Thymus (tissue), 11 donors: ENCODE measurements around the gene DCC. TPM values are rescaled to one million over a fixed set of nuclear protein-coding genes. Genes with fewer than 3 reads are reported as not detected.
A peak's percentile ranks its signal among the peaks of the same experiment; 100 is the strongest.

ENCODE experiments used
- DNase-seq, 9 donors: peaks; one replicate each; pipeline ENCODE4 v3.0.0-alpha.2; 2013; ENCODE audit warnings: low spot score in 9 of 9, low read depth in 6 of 9, missing footprints in 1 of 9
- H3K27ac ChIP-seq, 2 donors: one replicate each; pipeline ENCODE4 v1.5.1; 2013; ENCODE audit warnings: control low read depth in 1 of 2, low read depth in 1 of 2, low read length in 1 of 2, mild to moderate bottlenecking in 1 of 2, moderate library complexity in 1 of 2
- H3K27me3 ChIP-seq, 2 donors: one replicate each; pipeline ENCODE4 v1.5.1; 2013; ENCODE audit warnings: low read length in 1 of 2; ENCODE audit not compliant: control insufficient read depth in 2 of 2, insufficient read depth in 1 of 2
- H3K36me3 ChIP-seq, 2 donors: one replicate each; pipeline ENCODE4 v1.5.1; 2013; ENCODE audit warnings: low read length in 1 of 2, mild to moderate bottlenecking in 1 of 2, moderate library complexity in 1 of 2; ENCODE audit not compliant: control insufficient read depth in 2 of 2, insufficient read depth in 2 of 2
- H3K4me1 ChIP-seq, 2 donors: one replicate each; pipeline ENCODE4 v1.5.1; 2013; ENCODE audit warnings: low read length in 2 of 2; ENCODE audit not compliant: control insufficient read depth in 2 of 2, insufficient read depth in 2 of 2
- H3K4me3 ChIP-seq, 2 donors: one replicate each; pipeline ENCODE4 v1.5.1; 2013; ENCODE audit warnings: low read length in 2 of 2, control low read depth in 1 of 2, mild to moderate bottlenecking in 1 of 2
- H3K9me3 ChIP-seq, 2 donors: one replicate each; pipeline ENCODE4 v1.5.1; 2013; ENCODE audit warnings: low read length in 1 of 2, mild to moderate bottlenecking in 1 of 2; ENCODE audit not compliant: control insufficient read depth in 2 of 2, insufficient read depth in 1 of 2
- WGBS: extraction: QIAGEN DNeasy Blood & Tissue Kit; methylation state at CpG from one replicate; pipeline ENCODE4 v1.1.7; 2013; 5-methylcytosine and 5-hydroxymethylcytosine counted together
- polyA plus RNA-seq: library from polyadenylated mRNA; stranded (reverse); fragments of 200-250 nt; gene quantifications from one replicate; pipeline ENCODE4 v1.2.3, GENCODE V29; 2013
- total RNA-seq: library from RNA; stranded (reverse); fragments of 120-200 nt; gene quantifications from one replicate; pipeline ENCODE4 v1.2.4, GENCODE V29; 2013
- donor health status: healthy.

Gene DCC
- total and polyA plus RNA-seq, 2 donors = 0.68 to 7.6 TPM

DNA sequence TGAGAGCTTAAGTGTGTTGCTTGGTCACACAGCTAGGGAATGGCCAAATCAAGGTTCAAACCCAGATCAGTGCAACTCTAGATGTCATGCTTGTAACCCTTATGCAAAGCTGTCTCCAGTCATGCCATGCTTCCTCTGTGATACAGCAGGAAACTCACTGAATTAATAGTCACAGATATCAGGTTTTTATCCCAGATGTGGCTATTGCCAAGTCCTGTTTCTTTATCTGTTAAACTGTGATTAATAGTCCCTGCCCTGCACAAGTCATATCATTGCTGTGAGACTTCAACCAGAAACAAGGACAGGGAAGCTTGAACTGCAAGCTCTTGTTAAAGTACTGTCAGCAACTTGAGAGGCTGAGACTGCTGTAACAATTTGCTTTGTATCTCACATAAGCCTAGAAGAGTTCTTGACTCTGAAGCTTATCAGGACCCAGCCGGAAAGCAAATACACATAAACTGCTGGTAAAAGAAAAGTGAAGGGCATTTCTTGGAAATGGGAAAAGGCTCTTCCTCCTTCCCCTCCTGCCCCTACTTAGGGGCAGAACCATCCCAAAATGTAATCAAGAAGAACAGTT, 609.0 kb downstream of the DCC start:
- peak overlapping the region in 1 of 2 donors; percentile 37 for H3K27ac ChIP-seq
- H3K4me3 ChIP-seq = no peak overlapping the region
- H3K9me3 ChIP-seq = no peaks in the 10 kb centered on the region
- H3K4me1 ChIP-seq = no peaks in the 10 kb centered on the region
- peak in 1 of 9 donors; percentile 1 for DNase-seq
- no peaks in the 10 kb centered on the region for H3K36me3 ChIP-seq
- 91% methylated on average over 1 of the region's 1 CpG for WGBS
- H3K27me3 ChIP-seq = no peaks in the 10 kb centered on the region

DNA sequence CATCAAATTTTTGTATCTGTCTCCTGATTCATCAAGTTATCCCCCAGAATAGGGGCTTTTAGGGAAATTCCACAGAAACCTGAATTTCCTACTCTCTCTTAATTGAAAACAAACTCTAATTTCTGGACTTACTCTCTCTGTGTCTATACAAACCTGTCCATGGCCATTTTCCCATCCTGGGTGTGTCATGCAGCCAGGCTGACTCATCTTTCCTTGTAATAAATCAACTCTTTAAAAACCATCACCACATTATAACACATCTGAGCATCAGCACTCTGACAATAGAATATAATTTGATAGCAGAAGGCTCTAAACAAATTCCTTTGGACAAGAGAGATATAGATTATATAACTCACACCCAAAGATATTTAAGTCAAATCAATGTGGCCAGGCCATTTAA, 610.2 kb downstream of the DCC start:
- no peak for DNase-seq
- no peaks in the 10 kb centered on the region for H3K27me3 ChIP-seq
- H3K4me3 ChIP-seq = no peak overlapping the region
- no peaks in the 10 kb centered on the region for H3K9me3 ChIP-seq
- no peak overlapping the region for H3K27ac ChIP-seq
- H3K36me3 ChIP-seq = no peaks in the 10 kb centered on the region
- no peaks in the 10 kb centered on the region for H3K4me1 ChIP-seq

DNA sequence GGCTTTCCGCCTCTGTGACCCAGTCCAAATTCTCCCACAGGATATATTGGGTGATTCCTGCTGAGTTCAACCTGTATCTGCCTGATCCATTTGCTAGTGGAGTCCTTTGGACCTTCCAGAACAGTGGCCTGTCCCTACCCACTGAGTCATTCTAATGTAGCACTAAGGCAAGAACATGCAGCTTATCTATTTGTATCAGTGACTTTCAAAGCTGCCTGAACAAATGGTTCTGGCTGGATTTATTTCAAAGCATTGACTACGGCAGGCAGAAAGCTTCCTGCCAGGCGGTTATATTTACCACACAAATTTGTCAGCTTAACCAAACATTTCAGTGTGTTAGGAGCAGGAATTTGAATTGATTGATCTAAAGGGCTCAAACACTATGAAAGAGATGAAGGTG, 613.4 kb downstream of the DCC start:
- no peaks in the 10 kb centered on the region for H3K4me1 ChIP-seq
- H3K9me3 ChIP-seq = no peaks in the 10 kb centered on the region
- H3K36me3 ChIP-seq = no peaks in the 10 kb centered on the region
- no peak overlapping the region for H3K27ac ChIP-seq
- no peak for DNase-seq
- H3K4me3 ChIP-seq = no peak overlapping the region
- WGBS = 48% methylated on average over 3 of the region's 3 CpGs
- no peaks in the 10 kb centered on the region for H3K27me3 ChIP-seq

DNA sequence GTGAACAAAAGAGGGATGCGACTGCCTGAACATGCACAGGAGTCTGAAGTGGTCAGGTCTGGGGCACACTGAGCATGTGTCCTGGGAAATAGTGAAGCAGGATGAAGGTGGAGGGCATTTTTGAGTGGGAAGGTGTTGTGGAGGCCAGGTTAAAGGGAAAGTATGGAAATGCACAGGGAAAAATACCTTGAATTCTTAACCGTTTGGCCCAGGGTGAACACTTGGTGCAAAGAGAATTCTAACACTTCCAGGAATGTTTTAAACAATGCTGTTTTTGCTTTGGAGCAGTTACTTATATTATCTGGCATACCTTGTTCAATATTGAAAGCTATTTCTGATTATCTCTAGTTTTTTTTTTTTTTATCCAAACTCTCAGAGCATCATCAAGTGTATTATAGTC, 623.5 kb downstream of the DCC start:
- Histone ChIP-seq H3K9me3 (no peaks in the 10 kb centered on the region), H3K36me3 (no peaks in the 10 kb centered on the region), H3K4me1 (no peaks in the 10 kb centered on the region), H3K4me3 (no peak overlapping the region), H3K27me3 (no peaks in the 10 kb centered on the region), H3K27ac (no peak overlapping the region)
- WGBS = 89% methylated on average over 2 of the region's 2 CpGs
- DNase-seq = no peak

DNA sequence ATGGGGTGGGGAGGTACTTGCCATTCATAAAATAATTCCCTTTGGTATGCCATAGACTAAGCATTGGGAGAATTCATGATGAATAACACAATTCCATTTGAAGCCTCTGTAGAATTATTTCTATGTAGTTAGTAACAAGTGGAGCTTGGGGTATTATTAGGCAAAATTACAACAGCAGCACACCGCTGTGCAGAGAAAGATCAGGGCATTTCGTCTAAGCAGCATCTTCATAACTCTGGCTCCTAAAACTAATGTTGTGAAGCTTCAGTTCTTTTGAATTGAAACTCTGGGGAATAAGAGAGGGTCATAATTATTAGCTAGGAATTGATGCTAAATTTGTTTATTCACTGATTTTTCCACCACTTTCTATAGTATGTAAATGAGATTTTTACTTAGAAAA, 630.7 kb downstream of the DCC start:
- H3K27me3 ChIP-seq = no peaks in the 10 kb centered on the region
- WGBS = 93% methylated on average over 2 of the region's 2 CpGs
- H3K9me3 ChIP-seq = no peaks in the 10 kb centered on the region
- H3K36me3 ChIP-seq = no peaks in the 10 kb centered on the region
- no peak overlapping the region for H3K27ac ChIP-seq
- no peak for DNase-seq
- no peaks in the 10 kb centered on the region for H3K4me1 ChIP-seq
- H3K4me3 ChIP-seq = no peak overlapping the region

DNA sequence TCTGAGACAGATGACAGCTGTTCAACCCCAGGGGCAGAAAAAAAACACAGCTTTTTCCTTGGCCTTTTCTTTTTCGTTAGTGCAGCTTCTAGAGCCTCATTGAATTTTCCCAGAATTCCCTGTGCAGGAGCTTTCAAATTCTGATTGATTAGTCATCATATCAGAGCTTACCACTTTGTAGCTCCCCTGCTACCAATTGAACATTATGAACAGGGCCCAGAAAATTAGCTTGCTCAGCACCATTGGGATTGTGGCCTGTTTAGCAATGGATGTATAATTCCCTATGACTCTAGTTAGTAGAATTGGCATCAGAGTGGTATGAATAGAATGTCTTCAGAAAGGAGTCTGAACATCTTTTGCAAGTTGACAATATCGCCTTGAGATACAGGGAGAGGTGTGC, 631.1 kb downstream of the DCC start:
- WGBS = 63% methylated on average over 2 of the region's 2 CpGs
- Histone ChIP-seq H3K9me3 (no peaks in the 10 kb centered on the region), H3K27ac (no peak overlapping the region), H3K4me1 (no peaks in the 10 kb centered on the region), H3K4me3 (no peak overlapping the region), H3K36me3 (no peaks in the 10 kb centered on the region), H3K27me3 (no peaks in the 10 kb centered on the region)
- no peak for DNase-seq

DNA sequence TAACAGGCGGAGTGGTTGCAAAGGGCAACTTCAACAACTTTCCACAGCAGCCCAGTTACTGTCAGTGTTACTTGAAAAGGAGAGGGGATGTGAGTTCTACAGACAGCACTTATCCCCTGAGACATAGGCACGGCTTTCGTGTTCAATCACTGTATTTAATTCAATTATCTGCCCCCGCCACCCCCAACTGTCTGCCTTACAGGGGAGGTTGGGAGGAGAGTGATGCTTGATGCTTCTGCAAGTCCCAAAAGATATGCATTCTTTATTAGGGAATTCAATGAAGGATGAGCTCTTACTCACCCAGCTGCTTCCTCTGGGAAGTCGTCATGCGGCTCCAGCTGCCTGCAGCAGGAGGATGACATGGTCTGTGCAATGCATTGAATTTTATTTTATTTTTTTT, 639.9 kb downstream of the DCC start:
- H3K9me3 ChIP-seq = no peaks in the 10 kb centered on the region
- no peak overlapping the region for H3K27ac ChIP-seq
- 88% methylated on average over 6 of the region's 6 CpGs for WGBS
- H3K36me3 ChIP-seq = no peaks in the 10 kb centered on the region
- H3K4me3 ChIP-seq = no peak overlapping the region
- no peaks in the 10 kb centered on the region for H3K27me3 ChIP-seq
- DNase-seq = no peak
- H3K4me1 ChIP-seq = no peaks in the 10 kb centered on the region

DNA sequence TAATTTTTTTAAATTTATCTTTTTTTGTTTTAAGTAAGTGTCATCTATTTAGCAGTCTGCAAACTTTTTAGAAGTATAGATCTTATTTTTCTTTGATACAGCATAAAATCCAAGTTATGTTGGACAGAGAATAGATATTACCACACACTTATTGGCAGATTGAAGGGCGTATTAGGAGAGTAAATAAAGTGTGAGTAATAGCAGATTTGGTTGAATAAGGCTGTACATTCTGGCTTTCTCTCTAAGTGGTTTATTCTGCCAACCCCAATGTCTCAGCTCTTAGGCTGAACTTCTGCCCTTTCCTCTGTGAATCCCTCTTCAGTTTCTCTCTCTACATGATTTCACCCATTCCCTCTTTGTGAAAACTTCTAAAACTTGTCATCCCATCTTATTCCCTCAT, 651.2 kb downstream of the DCC start:
- Histone ChIP-seq H3K9me3 (no peaks in the 10 kb centered on the region), H3K27me3 (no peaks in the 10 kb centered on the region), H3K4me3 (no peak overlapping the region), H3K27ac (no peak overlapping the region), H3K36me3 (no peaks in the 10 kb centered on the region), H3K4me1 (no peaks in the 10 kb centered on the region)
- 93% methylated on average over 1 of the region's 1 CpG for WGBS
- DNase-seq = no peak

DNA sequence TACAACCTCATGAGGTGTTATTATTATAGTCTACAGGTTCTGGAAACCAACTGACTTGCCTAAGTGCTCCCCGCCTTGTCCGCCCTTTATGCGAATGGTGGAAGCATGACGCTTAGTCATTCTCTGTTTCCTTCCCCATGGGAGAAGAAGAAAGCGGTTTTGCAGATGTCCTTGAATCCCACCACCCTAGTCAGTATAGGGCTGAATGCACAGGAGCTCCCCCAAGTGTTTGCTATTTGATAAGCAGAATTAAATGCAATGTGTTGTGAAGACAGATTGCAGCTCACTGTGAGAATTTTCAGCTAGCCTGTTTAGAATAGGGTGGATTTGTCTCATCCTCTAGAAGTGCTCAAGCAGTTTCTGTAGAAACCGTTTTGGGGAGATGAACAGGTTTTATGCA, 652.0 kb downstream of the DCC start:
- Histone ChIP-seq H3K27me3 (no peaks in the 10 kb centered on the region), H3K36me3 (no peaks in the 10 kb centered on the region), H3K9me3 (no peaks in the 10 kb centered on the region), H3K4me1 (no peaks in the 10 kb centered on the region), H3K4me3 (no peak overlapping the region), H3K27ac (no peak overlapping the region)
- WGBS = 56% methylated on average over 6 of the region's 6 CpGs
- no peak for DNase-seq

DNA sequence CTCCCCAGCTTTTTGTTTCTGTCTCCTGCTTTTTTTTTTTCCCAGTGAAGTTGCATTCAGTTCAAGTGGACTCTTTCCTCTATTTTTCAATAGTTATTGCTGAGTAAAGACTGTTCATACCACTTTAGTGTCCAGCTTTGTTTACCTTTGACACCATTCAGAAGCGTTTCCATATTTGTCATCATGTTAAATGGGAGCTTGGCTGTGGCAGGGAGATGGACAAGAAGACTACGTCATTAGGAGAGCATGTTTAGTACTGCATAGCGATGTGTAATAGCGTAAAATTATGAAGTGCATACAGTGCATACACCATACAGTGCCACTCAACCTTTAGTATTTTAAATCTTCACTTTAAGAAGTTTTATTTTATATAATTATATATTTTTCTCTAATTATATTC, 655.9 kb downstream of the DCC start:
- no peak overlapping the region for H3K27ac ChIP-seq
- no peaks in the 10 kb centered on the region for H3K36me3 ChIP-seq
- no peak overlapping the region for H3K4me3 ChIP-seq
- H3K4me1 ChIP-seq = no peaks in the 10 kb centered on the region
- no peaks in the 10 kb centered on the region for H3K27me3 ChIP-seq
- 96% methylated on average over 4 of the region's 4 CpGs for WGBS
- DNase-seq = no peak
- no peaks in the 10 kb centered on the region for H3K9me3 ChIP-seq
